GM18511 (cell line): Measurements from ENCODE around the gene BRI3BP.
"Not testable (repeated sequence)": the region's sequence is repeated elsewhere in the genome, so short reads cannot be mapped to it uniquely, and the experiment has no call there.

Experiments used
- ATAC-seq: cut with Tn5 transposase; IDR thresholded peaks from one replicate; pipeline ENCODE4 v1.9.1; 2021; ENCODE audit warnings: mild to moderate bottlenecking, moderate library complexity; ENCODE audit not compliant: unreplicated experiment

Gene BRI3BP

DNA sequence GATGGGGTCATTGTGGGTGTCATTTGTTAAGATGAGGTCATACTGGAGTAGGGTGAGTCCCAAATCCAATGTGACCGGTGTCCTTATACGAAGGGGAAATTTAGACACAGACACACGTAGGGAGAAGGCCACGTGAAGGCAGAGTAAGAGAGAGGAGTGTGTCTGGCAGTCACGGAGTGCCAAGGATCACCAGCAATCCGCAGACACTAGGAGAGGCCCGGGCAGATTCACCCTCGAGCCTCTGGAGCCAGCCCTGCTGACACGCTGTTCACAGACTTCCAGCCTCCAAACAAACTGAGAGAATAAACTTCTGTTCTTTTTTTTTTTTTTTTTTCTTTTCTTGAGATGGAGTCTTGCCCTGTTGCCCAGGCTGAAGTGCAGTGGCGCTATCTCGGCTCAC, 24.9 kb downstream of the BRI3BP start:
- ATAC-seq = no peak

DNA sequence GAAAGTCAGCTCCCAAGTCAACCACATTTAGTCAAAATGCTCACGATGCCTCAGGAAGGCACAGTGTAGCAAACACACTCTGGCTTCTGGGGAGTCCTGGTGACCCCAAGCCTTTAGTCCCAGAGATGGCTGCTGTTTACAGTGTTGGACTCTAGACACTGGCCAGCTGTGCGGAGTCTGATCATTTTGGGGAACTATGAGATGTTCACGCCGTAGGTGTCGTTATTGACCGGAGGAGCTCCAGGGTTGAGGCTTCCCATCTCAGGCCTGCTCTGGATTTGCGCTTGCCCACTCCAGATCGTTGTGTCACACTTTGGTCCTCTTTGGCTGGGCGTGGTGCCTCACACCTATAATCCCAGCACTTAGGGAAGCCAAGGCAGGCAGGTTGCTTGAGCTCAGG, 27.7 kb downstream of the BRI3BP start:
- ATAC-seq = no peak

DNA sequence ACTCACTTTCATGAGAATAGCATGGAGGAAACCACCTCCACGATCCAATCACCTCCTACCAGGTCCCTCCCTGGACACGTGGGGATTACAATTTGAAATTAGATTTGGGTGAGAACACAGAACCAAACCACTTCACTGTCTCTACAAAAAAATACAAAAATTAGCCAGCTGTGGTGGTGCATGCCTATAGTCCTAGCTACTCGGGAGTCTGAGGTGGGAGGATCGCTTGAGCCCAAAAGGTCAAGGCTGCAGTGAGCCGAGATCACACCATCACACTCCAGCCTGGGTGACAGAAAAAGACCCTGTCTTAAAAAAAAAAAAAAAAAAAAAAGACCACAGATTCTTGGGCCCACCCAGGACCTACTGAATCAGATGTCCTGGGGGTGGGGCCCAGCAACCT, 28.3 kb downstream of the BRI3BP start:
- ATAC-seq = no peak

DNA sequence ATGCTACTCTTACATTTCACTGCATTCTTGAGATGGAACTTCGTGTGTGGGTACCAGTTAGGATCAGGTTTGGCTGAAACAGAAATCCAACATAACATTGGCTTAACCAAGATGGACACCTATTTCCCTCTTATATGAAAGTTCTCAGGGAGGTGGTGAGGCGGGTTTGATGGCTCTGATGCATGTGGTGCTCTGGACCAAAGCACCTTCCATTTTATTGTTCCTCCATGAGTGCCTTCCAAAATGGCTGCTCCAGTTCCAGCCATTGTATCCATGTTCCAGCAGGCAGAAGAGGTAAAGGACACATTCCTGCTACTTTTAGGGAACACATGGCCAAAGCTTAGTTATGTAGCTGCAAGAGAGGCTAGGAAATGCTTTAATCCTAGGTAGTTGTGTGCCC, 29.6 kb downstream of the BRI3BP start:
- ATAC-seq = no peak

DNA sequence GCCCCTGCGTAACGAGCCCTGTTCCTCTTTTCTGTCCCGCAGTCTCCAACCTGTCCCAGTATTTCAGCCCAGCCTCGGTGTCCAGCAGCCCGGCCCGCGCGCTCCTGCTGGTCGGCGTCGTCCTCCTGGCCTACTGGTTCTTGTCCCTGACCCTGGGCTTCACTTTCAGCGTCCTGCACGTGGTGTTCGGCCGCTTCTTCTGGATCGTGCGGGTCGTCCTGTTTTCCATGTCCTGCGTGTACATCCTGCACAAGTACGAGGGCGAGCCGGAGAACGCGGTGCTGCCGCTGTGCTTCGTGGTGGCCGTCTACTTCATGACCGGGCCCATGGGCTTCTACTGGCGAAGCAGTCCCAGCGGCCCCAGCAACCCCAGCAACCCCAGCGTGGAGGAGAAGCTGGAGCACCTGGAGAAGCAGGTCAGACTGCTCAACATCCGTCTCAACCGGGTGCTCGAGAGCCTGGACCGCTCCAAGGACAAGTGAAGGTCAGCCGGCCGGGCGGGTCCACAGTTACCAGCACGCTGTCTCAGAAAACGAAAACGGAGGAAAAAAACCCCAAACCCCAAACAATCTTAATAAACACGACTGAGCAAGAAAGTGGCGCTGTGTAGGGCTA, 31.6 kb downstream of the BRI3BP start:
- no peak for ATAC-seq

DNA sequence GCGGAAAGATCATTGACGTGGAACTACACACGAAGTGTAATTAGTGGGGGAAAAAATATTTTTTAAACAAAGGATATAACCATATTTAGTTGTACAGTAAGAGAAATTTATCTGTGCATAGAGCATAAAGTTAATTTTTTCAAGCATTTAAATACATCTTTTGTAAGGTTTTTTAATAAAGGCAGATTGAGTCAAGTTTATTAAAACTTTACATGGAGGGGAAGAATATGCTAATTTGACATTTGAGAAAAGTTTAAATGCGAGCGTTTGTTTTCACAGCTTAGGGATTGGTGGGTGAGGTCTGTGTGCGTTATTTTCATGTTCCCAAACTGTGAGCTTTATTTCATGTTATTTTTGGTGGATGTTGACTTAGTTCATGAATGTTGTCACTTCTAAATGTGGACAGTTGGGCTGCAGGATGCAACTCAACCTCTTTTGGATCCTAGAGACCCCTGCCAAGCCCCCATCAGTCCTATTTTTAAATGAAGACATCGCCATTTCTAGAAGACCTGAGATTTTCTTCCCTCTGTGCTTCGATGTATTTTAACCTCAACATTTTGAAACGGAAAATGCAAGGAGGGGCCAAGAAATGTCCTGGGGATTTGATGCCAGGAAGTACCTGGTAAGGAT, 32.3 kb downstream of the BRI3BP start:
- ATAC-seq = no peak

DNA sequence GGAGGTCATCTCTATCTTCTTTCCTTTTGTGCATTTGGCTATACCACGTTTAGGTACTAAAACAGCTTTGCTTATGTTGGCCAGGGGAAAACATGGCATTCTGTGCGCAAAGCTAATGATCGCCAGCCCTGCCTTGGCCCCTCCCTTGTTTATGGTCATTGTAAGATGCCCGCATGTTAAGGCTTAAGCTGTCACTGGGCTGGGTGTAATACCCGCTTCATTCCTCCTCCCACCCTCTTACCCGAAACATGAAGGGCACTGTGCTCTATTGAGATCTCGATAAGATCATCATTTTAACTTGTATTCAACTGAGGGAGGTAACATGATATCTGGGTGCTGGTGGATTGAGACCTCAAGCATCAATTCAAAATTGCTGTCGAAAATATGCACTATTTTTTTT, 34.7 kb downstream of the BRI3BP start:
- ATAC-seq = no peak

DNA sequence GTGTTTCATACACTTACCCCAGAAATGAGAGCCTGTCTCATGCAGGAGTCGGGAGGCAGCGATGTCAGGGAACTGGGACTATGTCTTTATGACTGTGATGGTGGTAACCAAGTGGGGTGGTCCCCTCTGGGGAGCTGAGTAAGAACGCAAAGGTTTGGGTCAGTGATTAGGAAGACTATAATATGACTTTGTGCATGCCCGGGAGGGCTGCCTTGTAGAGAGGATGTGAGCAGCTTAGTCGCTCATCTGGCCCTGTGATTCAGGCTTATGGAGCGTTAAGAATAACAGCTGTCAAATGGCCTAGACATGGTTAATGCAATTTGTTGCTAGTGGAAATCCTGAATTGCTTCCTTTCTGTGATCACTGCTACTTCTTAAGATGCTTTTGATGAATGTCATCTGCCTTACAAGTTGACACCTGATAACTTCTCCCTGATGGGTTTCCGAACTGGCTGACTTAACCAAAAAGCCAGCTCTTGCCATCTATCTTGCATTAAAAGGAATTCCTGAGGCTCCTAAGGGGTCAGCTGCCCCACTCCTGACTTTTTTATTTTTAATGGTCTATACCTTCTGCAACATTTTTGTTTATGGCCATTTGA, 36.4 kb downstream of the BRI3BP start:
- no peak for ATAC-seq

DNA sequence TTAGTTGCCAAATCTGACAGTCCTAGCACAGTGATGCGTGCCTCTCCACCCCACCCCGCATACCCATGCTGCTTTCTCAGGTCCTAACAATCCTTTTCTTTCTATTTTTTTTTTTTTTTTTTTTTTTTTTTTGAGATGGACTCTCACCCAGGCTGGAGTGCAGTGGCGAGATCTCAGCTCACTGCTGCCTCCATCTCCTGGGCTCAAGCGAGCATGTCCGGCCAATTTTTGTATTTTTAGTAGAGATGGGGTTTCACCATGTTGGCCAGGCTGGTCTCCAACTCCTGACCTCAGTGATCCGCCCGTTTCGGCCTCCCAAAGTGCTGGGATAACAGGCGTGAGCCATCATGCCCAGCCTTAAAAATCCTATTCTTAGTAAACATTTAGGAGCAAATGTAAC, 38.0 kb downstream of the BRI3BP start:
- ATAC-seq = not testable (repeated sequence)

DNA sequence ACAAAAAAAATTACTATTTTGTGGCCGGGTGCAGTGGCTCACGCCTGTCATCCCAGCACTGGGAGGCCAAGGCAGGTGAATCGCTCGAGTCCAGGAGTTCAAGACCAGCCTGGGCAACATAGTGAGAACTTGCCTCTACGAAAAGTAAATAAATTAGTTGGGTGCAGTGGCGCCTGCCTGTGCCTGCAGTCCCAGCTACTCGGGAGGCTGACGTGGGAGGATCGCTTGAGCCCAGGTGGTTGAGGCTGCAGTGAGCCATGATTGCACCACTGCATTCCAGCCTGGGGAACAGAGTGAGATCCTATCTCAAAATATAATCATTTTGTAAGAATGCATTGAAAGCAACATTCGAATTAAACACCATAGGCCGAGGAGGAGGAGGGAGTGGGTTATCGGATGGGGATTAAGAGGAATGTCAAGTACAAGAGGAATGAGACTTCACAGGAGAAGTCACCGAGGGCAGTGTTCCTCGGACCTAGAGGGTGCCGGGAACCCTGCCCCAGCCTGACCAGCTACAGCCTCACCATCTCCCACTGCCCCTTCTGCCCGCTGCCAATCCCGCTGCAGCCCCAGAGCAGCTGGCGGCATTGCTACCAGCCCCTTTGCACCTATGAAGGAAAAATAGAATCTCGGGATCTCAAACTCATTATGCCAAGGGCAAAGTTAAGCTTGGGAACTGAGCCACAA, 39.2 kb downstream of the BRI3BP start:
- no peak for ATAC-seq

DNA sequence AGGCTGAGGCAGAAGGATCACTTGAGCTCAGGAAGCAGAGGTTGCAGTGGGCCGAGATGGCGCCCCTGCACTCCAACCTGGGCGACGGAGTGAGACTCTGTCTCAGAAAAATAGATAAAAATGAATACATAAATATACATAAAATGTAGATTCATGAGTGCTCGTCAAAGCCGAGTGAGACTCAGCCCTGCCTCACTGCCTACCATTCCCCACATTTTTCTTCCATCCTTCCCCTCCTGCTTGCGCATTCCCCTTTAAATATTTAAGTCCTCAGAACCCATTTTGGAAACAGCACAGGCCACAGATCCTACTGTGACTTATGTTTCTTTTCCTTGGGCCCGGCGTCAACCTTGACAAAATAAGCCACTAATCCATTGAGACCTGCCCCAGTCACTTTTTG, 39.8 kb downstream of the BRI3BP start:
- ATAC-seq = no peak

DNA sequence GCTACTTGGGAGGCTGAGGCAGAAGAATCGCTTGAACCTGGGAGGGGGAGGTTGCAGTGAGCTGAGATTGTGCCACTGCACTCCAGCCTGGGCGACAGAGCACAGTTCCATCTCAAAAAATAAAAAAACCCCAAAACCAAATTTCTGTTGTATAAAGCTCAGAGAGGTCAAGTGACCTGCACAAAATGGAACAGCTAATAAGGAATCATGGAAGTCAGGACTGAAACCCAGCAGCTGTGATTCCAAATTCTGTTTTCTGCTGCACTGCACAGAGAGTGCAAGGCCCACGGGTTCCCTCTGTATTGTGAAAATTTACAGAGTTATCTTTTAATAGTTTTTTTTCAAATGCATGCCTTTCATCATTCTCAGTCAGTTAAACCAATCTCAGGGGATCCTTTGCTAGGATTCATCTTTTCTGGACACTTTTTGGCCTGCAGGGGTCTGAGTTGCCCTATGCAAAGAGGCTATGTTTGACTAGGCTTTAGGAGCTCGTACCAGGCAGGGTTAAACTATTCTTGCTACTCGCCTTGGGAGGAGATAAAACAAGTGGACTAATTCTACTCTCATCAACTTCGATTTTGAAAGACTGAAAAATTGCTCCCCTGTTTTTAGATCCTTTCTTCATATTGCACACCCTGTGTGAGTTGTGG, 45.7 kb downstream of the BRI3BP start:
- ATAC-seq = no peak

DNA sequence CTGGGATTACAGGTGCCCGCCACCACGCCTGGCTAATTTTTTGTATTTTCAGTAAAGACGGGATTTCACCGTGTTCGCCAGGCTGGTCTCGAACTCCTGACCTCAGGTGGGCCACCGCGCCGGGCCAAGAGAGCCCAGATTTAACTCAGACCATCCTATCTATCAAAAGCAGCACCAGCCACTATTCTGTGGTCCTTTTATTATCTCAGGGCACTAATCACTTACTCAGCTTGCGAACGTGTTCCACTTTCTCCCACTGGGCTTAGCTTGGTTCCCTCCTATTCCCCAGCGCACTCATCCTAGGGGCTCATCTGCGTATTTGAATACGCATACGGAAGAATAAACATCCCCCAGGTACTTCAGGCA, 55.6 kb downstream of the BRI3BP start:
- no peak for ATAC-seq

DNA sequence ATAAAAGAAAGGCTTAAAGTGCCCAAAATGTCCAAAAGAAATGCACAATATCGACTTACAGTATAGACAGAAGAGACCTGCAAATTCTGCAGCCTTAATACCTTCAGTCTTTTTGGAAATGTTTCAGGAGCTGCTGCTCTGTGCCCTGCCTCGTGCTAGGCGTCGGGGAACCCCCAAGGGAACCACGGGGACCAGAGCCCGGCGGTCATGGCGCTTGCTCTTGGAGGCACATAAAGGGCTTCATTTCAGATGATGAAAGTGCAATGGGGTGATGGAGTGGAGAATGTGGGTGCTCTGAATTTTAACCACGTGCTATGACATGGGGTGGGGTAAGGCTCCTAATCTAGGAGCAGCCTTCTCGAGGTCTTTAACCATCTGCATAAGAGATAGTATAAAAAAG, 57.0 kb downstream of the BRI3BP start:
- ATAC-seq = no peak

DNA sequence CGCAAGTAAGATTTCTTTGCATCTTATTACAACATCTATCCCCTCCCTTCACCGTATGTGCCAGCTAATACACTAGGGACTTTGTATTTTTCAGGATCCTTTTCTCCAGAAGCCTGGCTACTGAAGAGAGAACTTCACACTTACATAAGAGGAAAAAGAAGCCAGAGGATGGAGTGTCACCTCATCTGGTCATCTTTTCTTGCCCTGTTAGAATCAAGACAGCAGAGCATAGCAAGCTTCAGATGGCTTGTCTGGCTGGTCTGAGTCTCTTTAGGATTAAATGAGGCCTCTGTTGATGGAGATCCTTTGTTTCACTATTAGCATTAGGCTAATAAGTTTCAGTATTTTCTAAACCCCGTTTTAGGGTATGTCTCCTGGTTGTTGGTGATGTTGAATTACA, 57.4 kb downstream of the BRI3BP start:
- no peak for ATAC-seq

DNA sequence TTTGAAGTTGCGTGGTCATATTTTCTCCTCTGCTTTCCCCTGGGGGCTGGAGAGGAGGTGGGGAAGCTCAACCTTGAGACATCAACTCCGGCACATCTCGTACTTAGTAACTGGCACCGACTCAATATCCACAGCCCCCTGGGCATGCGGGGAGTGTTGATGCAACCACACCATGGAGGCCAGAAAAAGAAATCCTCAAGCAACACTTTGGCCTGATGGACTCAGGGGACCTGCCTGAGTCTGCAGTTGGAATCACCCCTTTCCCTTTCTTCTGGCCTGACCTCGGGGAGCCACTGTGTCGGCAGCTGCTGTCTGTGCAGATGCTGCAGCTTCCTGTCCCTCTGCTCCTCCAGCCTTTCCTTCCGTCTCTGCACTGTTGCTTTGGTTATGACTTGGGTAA, 60.4 kb downstream of the BRI3BP start:
- no peak for ATAC-seq

DNA sequence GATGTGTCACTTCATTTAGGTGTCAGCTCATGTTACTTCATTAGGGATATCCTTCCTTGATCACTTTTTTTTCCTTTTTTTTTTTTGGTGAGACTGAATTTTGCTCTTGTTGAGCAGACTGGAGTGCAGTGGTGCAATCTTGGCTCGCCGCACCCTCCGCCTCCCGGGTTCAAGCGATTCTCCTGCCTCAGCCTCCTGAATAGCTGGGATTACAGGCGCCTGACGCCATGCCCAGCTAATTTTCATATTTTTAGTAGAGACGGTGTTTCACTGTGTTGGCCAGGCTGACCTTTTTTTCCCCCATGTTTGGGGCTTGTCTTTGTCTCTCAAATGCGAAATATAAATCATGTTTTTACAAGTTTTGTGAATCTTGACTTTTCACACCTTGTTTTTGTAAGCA, 62.1 kb downstream of the BRI3BP start:
- ATAC-seq = no peak

DNA sequence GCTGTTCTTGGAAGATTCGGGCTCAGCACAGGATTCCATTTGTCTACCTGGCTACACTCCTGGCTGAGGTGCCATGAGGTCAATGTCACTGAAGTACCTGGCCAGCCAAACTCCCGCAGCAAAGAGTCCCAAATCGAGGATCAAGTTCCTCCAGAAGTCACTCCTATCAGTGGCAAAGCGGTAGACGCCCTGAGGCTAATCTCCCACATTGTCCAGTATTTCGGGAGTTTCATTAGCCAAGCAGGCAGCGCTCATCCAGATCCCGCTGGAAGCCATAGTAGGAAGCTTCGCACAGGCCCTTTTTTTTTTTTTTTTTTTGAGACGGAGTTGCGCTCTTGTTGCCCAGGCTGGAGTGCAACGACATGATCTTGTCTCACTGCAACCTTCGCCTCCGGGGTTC, 62.9 kb downstream of the BRI3BP start:
- no peak for ATAC-seq

DNA sequence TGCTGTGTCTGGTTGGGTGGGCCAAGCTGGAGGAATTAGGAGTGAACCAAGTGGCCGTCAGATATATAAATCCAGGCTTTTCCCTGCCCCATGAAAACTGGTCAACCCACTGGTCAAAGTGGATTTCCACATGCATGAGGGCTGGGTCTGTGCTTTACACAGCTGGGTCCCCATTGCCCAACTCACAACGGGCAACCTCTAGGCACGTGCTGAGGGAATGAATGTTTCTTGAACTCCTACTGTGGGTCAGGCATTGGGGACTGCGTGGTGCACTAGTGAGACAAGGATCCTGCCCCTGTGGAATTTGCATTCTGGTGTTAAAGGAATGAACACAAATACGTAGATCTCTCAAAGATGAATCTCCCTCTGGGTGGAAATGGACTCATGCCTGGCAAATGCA, 64.3 kb downstream of the BRI3BP start:
- no peak for ATAC-seq

DNA sequence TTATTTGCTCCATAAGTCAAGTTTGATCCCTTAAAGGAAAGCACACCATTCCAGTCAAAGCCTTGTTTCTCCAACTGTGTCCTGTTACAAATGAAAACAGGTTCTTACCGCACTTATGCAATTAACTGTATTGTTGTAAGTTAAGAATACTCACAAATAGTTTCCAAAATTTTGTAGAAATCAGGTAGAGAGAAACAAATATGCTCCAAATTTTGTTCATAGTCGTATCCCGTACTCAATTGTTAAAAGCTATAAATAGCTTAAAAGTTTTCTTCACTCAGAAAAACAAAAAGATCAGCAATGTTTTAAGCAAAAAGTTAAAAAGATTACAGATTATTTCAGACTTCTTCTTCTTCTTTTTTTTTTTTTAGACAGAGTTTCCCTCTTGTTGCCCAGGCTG, 67.8 kb downstream of the BRI3BP start:
- ATAC-seq = no peak

DNA sequence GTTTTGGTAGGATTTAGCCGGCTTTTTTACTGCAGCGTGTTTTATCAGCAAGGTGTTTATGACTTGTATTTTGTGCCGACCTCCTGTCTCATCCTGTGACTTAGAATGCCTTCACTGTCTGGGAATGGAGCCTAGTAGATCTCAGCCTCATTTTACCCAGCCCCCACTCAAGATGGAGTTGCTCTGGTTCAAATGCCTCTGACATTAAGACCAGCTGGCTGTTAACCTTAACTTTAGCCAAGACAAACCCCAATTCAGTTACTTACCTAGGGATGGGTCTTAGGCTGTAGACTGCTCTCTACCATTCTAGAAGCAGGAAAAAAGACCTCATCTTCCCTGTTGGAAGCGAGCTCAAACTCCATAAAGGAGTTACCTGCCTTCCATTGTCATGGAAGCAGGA, 70.1 kb downstream of the BRI3BP start:
- ATAC-seq = not testable (repeated sequence)

DNA sequence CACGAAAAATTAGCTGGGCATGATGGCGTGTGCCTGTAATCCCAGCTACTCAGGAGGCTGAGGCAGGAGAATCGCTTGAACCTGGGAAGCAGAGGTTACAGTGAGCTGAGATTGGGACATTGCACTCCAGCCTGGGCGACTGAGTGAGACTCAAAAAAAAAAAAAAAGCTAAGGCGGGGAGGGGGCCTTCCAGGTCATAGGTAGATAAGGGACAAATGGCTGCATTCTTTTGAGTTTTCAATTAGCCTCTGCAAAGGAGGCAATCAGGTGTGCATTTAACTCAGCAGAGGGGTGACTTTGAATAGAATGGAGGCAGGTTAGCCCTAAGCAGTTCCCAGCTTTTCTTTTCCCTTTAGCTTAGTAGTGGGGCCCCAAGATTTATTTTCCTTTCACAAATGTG, 71.0 kb downstream of the BRI3BP start:
- no peak for ATAC-seq
